AG09319 (cell line): ENCODE results near the gene STAC2.
A peak's percentile ranks its signal among the peaks of the same experiment; 100 is the strongest.

ENCODE experiments used
- DNase-seq: peaks from one replicate; pipeline ENCODE4 v3.0.0-alpha.2; 2010; ENCODE audit warnings: low read depth; ENCODE audit errors: extremely low read depth
- CTCF ChIP-seq: IDR thresholded peaks from 2 replicates; pipeline ENCODE4 v1.5.1; 2011; ENCODE audit warnings: low read depth, mild to moderate bottlenecking, inconsistent platforms, low read length, moderate library complexity

STAC2 gene

DNA sequence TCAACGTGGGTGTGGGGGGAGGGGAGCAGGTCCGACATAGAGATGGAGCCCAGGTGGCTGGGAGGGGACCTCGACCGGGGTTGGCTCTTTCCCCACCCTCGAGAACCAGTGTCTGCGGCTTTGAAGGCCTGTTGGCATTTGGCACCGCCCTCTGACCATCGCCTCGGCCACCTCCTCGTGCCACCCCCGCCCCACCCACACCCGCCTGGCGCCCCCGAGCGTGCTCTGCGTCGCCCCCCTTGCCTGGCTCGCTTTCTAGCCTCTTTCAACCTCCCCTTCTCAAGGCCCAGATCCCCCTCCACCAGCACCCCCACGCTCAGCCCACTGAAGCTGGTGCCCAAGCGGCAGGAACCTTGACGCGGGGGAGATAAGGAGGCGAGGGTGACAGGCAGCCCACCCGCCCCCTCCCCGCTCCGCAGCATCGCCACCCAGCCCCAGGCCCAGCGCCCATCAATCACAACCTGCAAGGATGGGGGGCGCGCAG, 28.9 kb downstream of the STAC2 start:
- DNase-seq = no peak

DNA sequence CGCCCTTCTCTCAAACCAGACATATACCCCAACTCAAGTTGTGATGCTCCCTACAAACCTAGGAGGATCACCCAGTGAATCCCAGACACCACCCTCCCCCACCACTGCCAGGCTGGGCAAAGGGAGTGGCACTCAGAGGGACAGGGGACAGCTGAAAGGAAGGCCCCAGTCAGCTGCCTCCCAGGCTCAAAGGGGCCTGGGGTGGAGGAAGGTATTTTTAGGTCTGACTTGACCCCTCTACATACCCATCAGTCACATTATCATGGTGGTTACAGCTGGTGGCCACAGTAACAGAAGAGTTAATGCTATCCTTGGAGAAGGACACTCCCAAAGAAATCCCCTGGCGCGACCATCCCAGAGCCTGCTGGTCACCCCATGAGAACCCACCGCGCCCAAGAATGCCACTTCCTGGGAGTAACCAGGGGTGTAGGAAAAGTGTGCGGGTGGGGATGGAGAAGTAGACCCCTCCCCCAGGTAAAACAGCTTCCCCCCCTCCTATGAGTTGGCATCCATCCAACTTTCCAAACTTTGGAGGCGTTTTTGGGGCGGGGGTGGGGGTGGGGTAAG, 29.4 kb downstream of the STAC2 start:
- no peak for DNase-seq
- no peak for TF ChIP-seq CTCF

More for the DNA sequence above, 28.9 kb downstream of the STAC2 start:
- TF ChIP-seq CTCF = no peak

DNA sequence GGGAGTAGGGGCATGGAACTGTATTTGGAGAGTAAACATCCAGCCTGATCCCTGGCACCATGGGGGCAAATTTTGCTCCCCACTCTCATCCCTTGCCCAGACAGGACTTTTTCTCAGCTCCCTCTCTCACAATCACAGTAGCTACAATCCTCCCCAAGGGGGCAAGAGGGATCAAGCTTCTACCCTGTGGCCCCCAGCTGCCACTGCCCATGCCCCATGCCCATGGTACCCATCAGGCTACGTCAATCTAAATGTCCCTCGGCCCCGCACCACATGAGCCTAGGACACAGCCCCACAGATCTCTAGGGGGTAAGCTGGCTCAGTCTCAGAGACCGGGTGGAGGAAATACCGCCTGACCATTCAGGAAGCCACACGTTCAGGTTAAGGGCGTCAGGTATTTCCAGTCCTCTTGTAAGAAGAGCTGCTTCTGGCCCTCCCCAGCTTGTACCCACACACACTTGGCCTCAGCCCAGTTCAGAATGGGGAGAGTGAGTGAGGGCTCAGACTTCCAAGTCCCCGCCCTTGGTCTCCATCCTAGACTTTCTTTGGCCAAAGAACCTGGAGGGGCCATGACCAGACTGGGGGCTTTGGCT, 30.1 kb downstream of the STAC2 start:
- no peak for DNase-seq
- TF ChIP-seq CTCF = no peak

DNA sequence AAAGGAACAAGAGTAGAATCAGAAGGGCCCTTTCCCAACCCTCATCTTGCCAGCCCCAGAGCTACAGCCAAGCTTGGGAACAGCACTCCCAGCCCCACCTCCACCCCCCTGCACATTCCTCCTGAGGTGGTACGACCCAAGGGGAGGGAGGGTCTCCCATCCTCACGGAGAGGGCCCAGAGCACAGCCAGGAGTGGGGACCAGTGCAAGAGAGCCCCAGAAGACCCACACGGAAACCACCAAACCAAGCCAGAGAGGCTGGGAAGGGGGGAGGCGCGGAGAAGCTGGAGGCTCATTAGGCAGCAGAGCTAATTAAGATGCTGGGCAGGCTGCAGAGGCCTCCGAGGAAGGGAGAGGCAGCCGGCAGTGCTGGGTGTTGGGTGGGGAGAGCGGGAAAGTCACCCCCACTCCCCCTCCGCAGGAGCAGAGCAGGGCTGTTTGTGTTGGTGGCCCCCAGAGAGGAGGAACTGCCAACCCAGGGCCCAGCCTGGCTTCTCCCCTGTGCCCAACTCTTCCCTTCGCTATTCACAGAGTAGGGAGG, 30.7 kb downstream of the STAC2 start:
- DNase-seq = no peak
- no peak for TF ChIP-seq CTCF

DNA sequence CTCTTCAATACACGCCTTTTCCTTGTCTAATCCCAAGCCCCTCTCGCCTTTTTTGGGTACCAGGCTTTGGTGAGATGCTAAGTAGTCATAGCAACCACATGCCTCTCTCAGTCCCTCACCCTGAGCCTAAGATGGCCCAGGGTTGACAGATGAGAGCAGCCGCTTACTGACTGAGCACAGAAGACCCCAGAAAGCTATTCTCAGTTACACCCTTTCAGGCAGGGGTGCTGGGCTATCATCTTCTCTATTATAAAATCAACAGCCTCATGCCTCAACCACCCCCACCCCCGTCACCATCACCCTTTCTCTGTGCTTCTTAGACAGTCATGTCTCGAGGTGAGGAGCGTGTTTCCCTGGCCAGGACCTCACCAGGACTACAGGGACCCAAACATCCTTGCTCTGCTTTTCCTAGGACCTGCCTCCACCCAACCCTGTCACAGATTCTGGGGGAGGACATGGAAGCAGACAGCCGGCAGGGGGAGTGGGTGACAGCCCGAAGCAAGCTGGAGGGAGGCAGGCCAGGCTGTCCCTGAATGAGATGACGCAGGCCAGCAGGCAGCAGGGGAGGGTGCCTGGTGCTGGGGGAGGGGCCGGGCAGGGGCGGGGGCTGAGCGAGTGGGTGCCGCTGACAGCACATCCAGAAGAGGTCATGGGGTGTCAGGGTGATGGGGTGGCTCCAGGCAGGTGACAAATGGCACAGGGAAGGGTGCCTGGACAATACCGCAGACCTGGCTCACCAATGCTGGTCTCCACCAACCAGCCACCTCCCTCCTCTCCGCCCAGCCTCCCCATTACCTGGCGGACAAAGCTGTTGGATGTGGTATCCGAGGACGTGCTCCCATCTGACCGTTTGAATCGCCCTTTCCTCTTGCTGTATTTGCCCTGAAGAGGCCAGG, 31.4 kb downstream of the STAC2 start:
- TF ChIP-seq CTCF = peak; percentile 57
- DNase-seq = no peak

DNA sequence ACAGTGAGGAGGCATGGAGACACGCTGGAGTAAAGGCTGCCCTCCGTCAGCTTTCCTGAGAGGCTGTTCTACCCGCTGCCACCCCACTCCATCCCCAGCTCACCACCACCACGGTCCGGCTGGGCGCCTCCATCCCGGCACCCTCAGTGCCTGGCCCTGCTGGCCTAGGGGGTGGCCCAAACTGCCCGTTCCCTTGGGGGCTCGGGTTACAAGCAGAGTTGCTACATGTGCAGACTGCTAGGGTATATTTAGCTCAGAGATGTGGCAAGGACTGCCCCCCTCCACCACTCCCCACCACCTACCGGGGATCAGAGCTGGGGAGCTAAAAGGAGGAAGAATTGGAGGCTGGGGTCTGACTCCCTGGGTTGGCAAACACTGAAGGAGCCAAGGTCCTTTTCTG, 32.4 kb downstream of the STAC2 start:
- no peak for DNase-seq
- no peak for TF ChIP-seq CTCF

- TF ChIP-seq CTCF = no peak
- DNase-seq = no peak
Observed at GRCh38 chr17:39192901-39193300, 32.8 kb downstream of the STAC2 start.
